Measurements from ENCODE around the gene SLC39A7. TPM values are rescaled to one million over a fixed set of nuclear protein-coding genes. Genes with fewer than 3 reads are reported as not detected.

SLC39A7 gene
- total and polyA plus RNA-seq, 2 of the 13 experiments (the other 11 are each of a cell fraction or from before 2014, with no cell fraction given) = 142 to 229 TPM

DNA sequence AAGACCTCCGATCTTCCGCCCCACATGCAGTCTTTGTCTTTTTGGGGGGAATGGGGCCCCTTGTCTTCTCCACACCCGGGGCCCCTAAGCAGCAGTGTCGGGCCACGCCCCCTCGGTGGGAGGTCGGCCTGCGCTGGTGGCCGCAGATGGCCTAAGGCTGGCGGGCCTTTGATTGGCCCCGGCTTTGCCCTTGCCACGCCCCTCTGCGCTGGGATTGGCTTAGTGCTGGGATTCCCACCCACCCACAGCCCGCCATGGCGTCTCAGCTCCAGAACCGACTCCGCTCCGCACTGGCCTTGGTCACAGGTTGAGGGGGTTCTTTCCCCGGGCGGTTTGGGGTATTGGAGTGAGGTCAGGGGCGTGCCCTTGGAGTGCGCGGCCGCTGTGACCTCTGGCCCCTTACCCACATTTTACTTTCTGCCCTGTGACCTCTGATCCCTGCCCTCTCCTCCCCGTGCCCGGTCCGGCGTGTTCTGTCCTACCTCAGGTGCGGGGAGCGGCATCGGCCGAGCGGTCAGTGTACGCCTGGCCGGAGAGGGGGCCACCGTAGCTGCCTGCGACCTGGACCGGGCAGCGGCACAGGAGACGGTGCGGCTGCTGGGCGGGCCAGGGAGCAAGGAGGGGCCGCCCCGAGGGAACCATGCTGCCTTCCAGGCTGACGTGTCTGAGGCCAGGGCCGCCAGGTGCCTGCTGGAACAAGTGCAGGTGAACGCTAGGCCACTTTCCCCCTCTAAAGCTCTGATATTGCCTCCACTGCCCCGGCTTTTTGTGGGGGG is 3.9 kb downstream of the SLC39A7 start, which contains the start of gene HSD17B8 (continued):
- TF ChIP-seq SP1 (IDR thresholded peaks at IDR 0.05) (no peak), SP1 (CRISPR knock-in tag; IDR thresholded peaks at IDR 0.05) (peak; percentile 97), CBX1 (IDR thresholded peaks at IDR 0.05; ENCODE audit: low read depth) (no peak), EEA1 (CRISPR knock-in tag; IDR thresholded peaks at IDR 0.05; ENCODE audit: borderline replicate concordance) (no peak), ZNF383 (CRISPR knock-in tag; IDR thresholded peaks at IDR 0.05; ENCODE audit: borderline replicate concordance) (no peak), ZNF431 (CRISPR knock-in tag; IDR thresholded peaks at IDR 0.05; ENCODE audit: borderline replicate concordance, low read depth) (no peak), ZNF883 (CRISPR knock-in tag; IDR thresholded peaks at IDR 0.05; ENCODE audit: not compliant biosample characterization) (peak; percentile 19), TSC22D2 (CRISPR knock-in tag; IDR thresholded peaks at IDR 0.05; ENCODE audit: borderline replicate concordance) (peak; percentile 78; the same call in 1 of the 2 replicates), AKAP8 (CRISPR knock-in tag; IDR thresholded peaks at IDR 0.05) (peak; percentile 84), KDM4B (CRISPR knock-in tag; IDR thresholded peaks at IDR 0.05) (0 out of 2 replicates have a peak, but pooled peaks have one; percentile 27), ZNF484 (CRISPR knock-in tag; IDR thresholded peaks at IDR 0.05; ENCODE audit: borderline replicate concordance, low read depth) (no peak; the same call in 1 of the 2 replicates), ZNF275 (CRISPR knock-in tag; IDR thresholded peaks at IDR 0.05; ENCODE audit: borderline replicate concordance) (peak; percentile 84; the same call in 1 of the 2 replicates), ZNF800 (CRISPR knock-in tag; IDR thresholded peaks at IDR 0.05) (0 out of 2 replicates have a peak, but pooled peaks have one; percentile 57), ZNF839 (CRISPR knock-in tag; IDR thresholded peaks at IDR 0.05; ENCODE audit: borderline replicate concordance) (peak; percentile 95; the same call in 1 of the 2 replicates), FOXM1 (CRISPR knock-in tag; IDR thresholded peaks at IDR 0.05) (no peak), ZNF12 (CRISPR knock-in tag; IDR thresholded peaks at IDR 0.05) (no peak), IRF2 (CRISPR knock-in tag; IDR thresholded peaks at IDR 0.05) (peak; percentile 40; the same call in 1 of the 2 replicates), IKZF1 (IDR thresholded peaks at IDR 0.05) (no peak), NFRKB (IDR thresholded peaks at IDR 0.05) (no peak), NR1H2 (CRISPR knock-in tag; IDR thresholded peaks at IDR 0.05; ENCODE audit: borderline replicate concordance, low read depth) (no peak), AHR (CRISPR knock-in tag; IDR thresholded peaks at IDR 0.05) (no peak), ZGPAT (CRISPR knock-in tag; IDR thresholded peaks at IDR 0.05) (peak; percentile 92; the same call in 1 of the 2 replicates), MIER2 (CRISPR knock-in tag; IDR thresholded peaks at IDR 0.05) (no peak), RBAK (CRISPR knock-in tag; IDR thresholded peaks at IDR 0.05) (no peak), ZNF749 (CRISPR knock-in tag; IDR thresholded peaks at IDR 0.05; ENCODE audit: borderline replicate concordance) (no peak)
- TF ChIP-seq, protein P1, sequence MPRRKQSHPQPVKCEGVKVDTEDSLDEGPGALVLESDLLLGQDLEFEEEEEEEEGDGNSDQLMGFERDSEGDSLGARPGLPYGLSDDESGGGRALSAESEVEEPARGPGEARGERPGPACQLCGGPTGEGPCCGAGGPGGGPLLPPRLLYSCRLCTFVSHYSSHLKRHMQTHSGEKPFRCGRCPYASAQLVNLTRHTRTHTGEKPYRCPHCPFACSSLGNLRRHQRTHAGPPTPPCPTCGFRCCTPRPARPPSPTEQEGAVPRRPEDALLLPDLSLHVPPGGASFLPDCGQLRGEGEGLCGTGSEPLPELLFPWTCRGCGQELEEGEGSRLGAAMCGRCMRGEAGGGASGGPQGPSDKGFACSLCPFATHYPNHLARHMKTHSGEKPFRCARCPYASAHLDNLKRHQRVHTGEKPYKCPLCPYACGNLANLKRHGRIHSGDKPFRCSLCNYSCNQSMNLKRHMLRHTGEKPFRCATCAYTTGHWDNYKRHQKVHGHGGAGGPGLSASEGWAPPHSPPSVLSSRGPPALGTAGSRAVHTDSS (CRISPR knock-in tag; conservative IDR thresholded peaks at IDR 0.05) = no peak
